Ovary (tissue), 9 donors: ENCODE measurements around the gene WDR5B. TPM values are rescaled to one million over a fixed set of nuclear protein-coding genes. Genes with fewer than 3 reads are reported as not detected.

Experiments
- DNase-seq, 5 donors: peaks; one replicate each; pipeline ENCODE4 v3.0.0-alpha.2; 2019 to 2020
- H3K27ac ChIP-seq, 2 donors: fragments of 200-600 bp; one replicate each; pipeline versions ENCODE4 v1.5.1 to v1.8.0; 2019 to 2022
- H3K27me3 ChIP-seq: fragments of 200-600 bp; one replicate; pipeline ENCODE4 v1.8.0; 2022
- H3K36me3 ChIP-seq: fragments of 200-600 bp; sonication (generic); one replicate; pipeline ENCODE4 v1.5.1; 2019
- H3K4me1 ChIP-seq: one replicate; pipeline ENCODE4 v1.8.1; 2013; ENCODE audit warnings: mild to moderate bottlenecking, moderate library complexity; ENCODE audit not compliant: insufficient read depth
- H3K4me3 ChIP-seq: fragments of 200-600 bp; sonication (generic); one replicate; pipeline ENCODE4 v1.5.1; 2017
- H3K9me3 ChIP-seq, 2 donors: fragments of 200-600 bp in 1 of 2; sonication (generic) in 1 of 2; one replicate each; pipeline versions ENCODE4 v1.5.1 to v1.8.1; 2013 to 2019; ENCODE audit warnings: mild to moderate bottlenecking in 1 of 2, moderate library complexity in 1 of 2
- CTCF ChIP-seq, 3 donors: fragments of 450-650 bp in 2 of 3; fragments of 200-600 bp in 1 of 3; IDR thresholded peaks; one replicate each; pipeline versions ENCODE4 v1.5.1 to v1.8.0; 2016 to 2022; ENCODE audit warnings: antibody characterized with exemption in 3 of 3, mild to moderate bottlenecking in 1 of 3
- EP300 ChIP-seq: sonication (generic); formaldehyde crosslinking; IDR thresholded peaks from one replicate; pipeline ENCODE4 v1.6.1; 2017; ENCODE audit warnings: antibody characterized with exemption
- POLR2A ChIP-seq: fragments of 450-650 bp; IDR thresholded peaks from one replicate; pipeline ENCODE4 v1.6.1; 2017; ENCODE audit warnings: antibody characterized with exemption, mild to moderate bottlenecking, moderate library complexity
- WGBS, 3 donors: extraction: QIAGEN DNeasy Blood & Tissue Kit in 1 of 3; methylation state at CpG; one replicate each; pipeline versions ENCODE4 v1.1.5 to v1.1.7; 2013 to 2017; 5-methylcytosine and 5-hydroxymethylcytosine counted together
- intact Hi-C, 4 donors: fragments of 100-400 bp; cut with DNase I; formaldehyde crosslinking; loops; one replicate each; pipeline versions ENCODE4 v1.11.0 to v1.15.1; 2022 to 2023
- polyA plus RNA-seq, 2 donors: library from polyadenylated mRNA; stranded (reverse); fragments of 200-250 nt in 1 of 2; fragments of 350-450 nt in 1 of 2; fragmentation: Illumina TruSeq in 1 of 2; extraction: RNeasy Lipid Tissue Mini Kit (QIAGEN cat#74804) in 1 of 2; gene quantifications; one replicate each; pipeline ENCODE4 v1.2.3, GENCODE V29; 2013 to 2014
- total RNA-seq, 7 donors: library from RNA; depleted of rRNA in 2 of 7; stranded (reverse); fragments of >200 nt in 2 of 7; fragmentation: NEBNext Ultra II Directional in 3 of 7; extraction: Animal tissue kit (Norgen Biotek cat#: 25700) in 3 of 7; gene quantifications; one replicate each; pipeline versions ENCODE4 v1.1.0 to v1.2.4, GENCODE V29; 2016 to 2023
- donor health status: DM: no; HTN: no; CAD: no; lungs with moderate emphysema.
- donor health status: DM: no; HTN: no; CAD: no.
- donor health status: Bipolar disorder and iron deficiency.
- donor health status: DM: yes; HTN: yes; CAD: no.
- donor health status: DM: no; HTN: no; CAD: no.
- donor health status: DM: yes; HTN: yes; CAD: no.

WDR5B gene
- total and polyA plus RNA-seq, 9 donors, result 2.3 to 6.3 (median 5.7) TPM

GRCh38 chr3:122414391-122414790 lies 1.5 kb downstream of the WDR5B start:
- intact Hi-C loops, result no loop called here
- WGBS, 3 donors, result 91% methylated on average over 3 of the region's 3 CpGs
- peaks cover 5% of the 10 kb centered on the region for H3K4me1 ChIP-seq
- H3K27ac ChIP-seq, result no peak overlapping the region
- H3K36me3 ChIP-seq, result no peaks in the 10 kb centered on the region
- no peaks in the 10 kb centered on the region for H3K27me3 ChIP-seq
- H3K9me3 ChIP-seq, result no peaks in the 10 kb centered on the region
- H3K4me3 ChIP-seq, result no peak overlapping the region
- no peak for TF ChIP-seq POLR2A
- TF ChIP-seq CTCF (IDR thresholded peaks at IDR 0.05), result no peak
- TF ChIP-seq EP300, result no peak
- no peak for DNase-seq

- Histone ChIP-seq H3K4me3 (no peak overlapping the region), H3K9me3 (no peaks in the 10 kb centered on the region), H3K27ac (no peak overlapping the region), H3K4me1 (peaks cover 1% of the 10 kb centered on the region), H3K27me3 (no peaks in the 10 kb centered on the region), H3K36me3 (no peaks in the 10 kb centered on the region)
- 86 to 89% (median 88%) methylated on average over 6 of the region's 6 CpGs for WGBS, 3 donors
- no peak for DNase-seq
- intact Hi-C loops, result no loop called here
- TF ChIP-seq POLR2A, result no peak
- TF ChIP-seq EP300, result no peak
- no peak for TF ChIP-seq CTCF (IDR thresholded peaks at IDR 0.05)
Measured at GRCh38 chr3:122410639-122411038, 5.2 kb downstream of the WDR5B start.

- TF ChIP-seq POLR2A, result no peak
- TF ChIP-seq CTCF (IDR thresholded peaks at IDR 0.05), result no peak
- no peak for TF ChIP-seq EP300
- no peak overlapping the region for H3K4me3 ChIP-seq
- no peak for DNase-seq
- intact Hi-C loops, result no loop called here
- no peaks in the 10 kb centered on the region for H3K9me3 ChIP-seq
- no peaks in the 10 kb centered on the region for H3K36me3 ChIP-seq
- no peaks in the 10 kb centered on the region for H3K4me1 ChIP-seq
- no peak overlapping the region for H3K27ac ChIP-seq
- WGBS, 3 donors, result 65 to 81% (median 73%) methylated on average over 4 of the region's 4 CpGs
- H3K27me3 ChIP-seq, result no peaks in the 10 kb centered on the region
Measured at GRCh38 chr3:122410111-122410510, 5.8 kb downstream of the WDR5B start.

GRCh38 chr3:122409446-122409845 lies 6.4 kb downstream of the WDR5B start:
- Histone ChIP-seq H3K27ac (no peak overlapping the region), H3K27me3 (no peaks in the 10 kb centered on the region), H3K36me3 (no peaks in the 10 kb centered on the region), H3K9me3 (no peaks in the 10 kb centered on the region), H3K4me3 (no peak overlapping the region), H3K4me1 (no peaks in the 10 kb centered on the region)
- WGBS, 3 donors, result 80 to 83% (median 82%) methylated on average over 6 of the region's 6 CpGs
- intact Hi-C loops, result no loop called here
- TF ChIP-seq CTCF (IDR thresholded peaks at IDR 0.05), result no peak
- TF ChIP-seq POLR2A, result no peak
- TF ChIP-seq EP300, result no peak
- no peak for DNase-seq

GRCh38 chr3:122407946-122408345 lies 7.9 kb downstream of the WDR5B start:
- Histone ChIP-seq H3K4me1 (no peaks in the 10 kb centered on the region), H3K9me3 (no peaks in the 10 kb centered on the region), H3K4me3 (no peak overlapping the region), H3K27me3 (no peaks in the 10 kb centered on the region), H3K27ac (no peak overlapping the region), H3K36me3 (no peaks in the 10 kb centered on the region)
- no peak for TF ChIP-seq EP300
- TF ChIP-seq CTCF (IDR thresholded peaks at IDR 0.05), result no peak
- no peak for TF ChIP-seq POLR2A
- no peak for DNase-seq
- intact Hi-C loops, result no loop called here
- 88 to 91% (median 88%) methylated on average over 1 of the region's 1 CpG for WGBS, 3 donors
